ENCODE results near the gene DCAF11.

- TF ChIP-seq EZH2 (IDR thresholded peaks at IDR 0.05; ENCODE audit: borderline replicate concordance, low read depth, low read length, poor library complexity, severe bottlenecking), result no peak
- TF ChIP-seq, protein P1, sequence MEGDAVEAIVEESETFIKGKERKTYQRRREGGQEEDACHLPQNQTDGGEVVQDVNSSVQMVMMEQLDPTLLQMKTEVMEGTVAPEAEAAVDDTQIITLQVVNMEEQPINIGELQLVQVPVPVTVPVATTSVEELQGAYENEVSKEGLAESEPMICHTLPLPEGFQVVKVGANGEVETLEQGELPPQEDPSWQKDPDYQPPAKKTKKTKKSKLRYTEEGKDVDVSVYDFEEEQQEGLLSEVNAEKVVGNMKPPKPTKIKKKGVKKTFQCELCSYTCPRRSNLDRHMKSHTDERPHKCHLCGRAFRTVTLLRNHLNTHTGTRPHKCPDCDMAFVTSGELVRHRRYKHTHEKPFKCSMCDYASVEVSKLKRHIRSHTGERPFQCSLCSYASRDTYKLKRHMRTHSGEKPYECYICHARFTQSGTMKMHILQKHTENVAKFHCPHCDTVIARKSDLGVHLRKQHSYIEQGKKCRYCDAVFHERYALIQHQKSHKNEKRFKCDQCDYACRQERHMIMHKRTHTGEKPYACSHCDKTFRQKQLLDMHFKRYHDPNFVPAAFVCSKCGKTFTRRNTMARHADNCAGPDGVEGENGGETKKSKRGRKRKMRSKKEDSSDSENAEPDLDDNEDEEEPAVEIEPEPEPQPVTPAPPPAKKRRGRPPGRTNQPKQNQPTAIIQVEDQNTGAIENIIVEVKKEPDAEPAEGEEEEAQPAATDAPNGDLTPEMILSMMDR (conservative IDR thresholded peaks at IDR 0.05; ENCODE audit: low read depth, low read length), result no peak
Observed at GRCh38 chr14:24164518-24164991, 50.0 kb downstream of the DCAF11 start.
